OCI-LY1 (cell line): ENCODE data around the gene COX4I1.
"Not testable (repeated sequence)": the region's sequence is repeated elsewhere in the genome, so short reads cannot be mapped to it uniquely, and the experiment has no call there.

Experiments used
- H2AFZ ChIP-seq: fragments of 200-600 bp; sonication (generic), shearing (Covaris generic); 2 replicates; pipeline ENCODE4 v1.6.0; 2014; ENCODE audit warnings: antibody characterized with exemption, mild to moderate bottlenecking, low read length
- H3F3A ChIP-seq: fragments of 200-600 bp; sonication (generic), shearing (Covaris generic); 2 replicates; pipeline ENCODE4 v1.6.0; 2014; ENCODE audit warnings: mild to moderate bottlenecking, antibody characterized with exemption, low read length, moderate library complexity; ENCODE audit not compliant: insufficient read depth
- H3K27ac ChIP-seq: fragments of 200-600 bp; sonication (generic); 2 replicates; pipeline ENCODE4 v1.5.1; 2014; ENCODE audit warnings: low read length, mixed run types, mild to moderate bottlenecking, low read depth; ENCODE audit not compliant: poor library complexity, severe bottlenecking
- H3K27me3 ChIP-seq: fragments of 200-600 bp; sonication (generic); 2 replicates; pipeline ENCODE4 v1.6.0; 2014; ENCODE audit warnings: antibody characterized with exemption, mild to moderate bottlenecking, low read length, moderate library complexity; ENCODE audit not compliant: insufficient read depth
- H3K36me3 ChIP-seq: fragments of 200-600 bp; sonication (generic); 2 replicates; pipeline ENCODE4 v1.6.1; 2014; ENCODE audit warnings: mild to moderate bottlenecking, antibody characterized with exemption, low read length, moderate library complexity, mixed read lengths; ENCODE audit not compliant: insufficient read depth
- H3K4me1 ChIP-seq: fragments of 200-600 bp; sonication (generic); 2 replicates; pipeline ENCODE4 v1.5.1; 2014; ENCODE audit warnings: mild to moderate bottlenecking, low read length, moderate library complexity; ENCODE audit not compliant: insufficient read depth, severe bottlenecking
- H3K4me2 ChIP-seq: fragments of 200-600 bp; sonication (generic), shearing (Covaris generic); 2 replicates; pipeline ENCODE4 v1.6.1; 2014; ENCODE audit warnings: low read length
- H3K4me3 ChIP-seq: fragments of 200-600 bp; sonication (generic); 2 replicates; pipeline ENCODE4 v1.5.1; 2014; ENCODE audit warnings: low read length, low read depth, mild to moderate bottlenecking, mixed read lengths; ENCODE audit not compliant: poor library complexity, severe bottlenecking
- H3K79me2 ChIP-seq: fragments of 200-600 bp; shearing (Covaris generic); 2 replicates; pipeline ENCODE4 v1.6.1; 2016; ENCODE audit warnings: mixed run types, low read length, mixed read lengths; ENCODE audit not compliant: insufficient read depth
- H3K9ac ChIP-seq: fragments of 200-600 bp; sonication (generic), shearing (Covaris generic); 2 replicates; pipeline ENCODE4 v1.6.1; 2014; ENCODE audit warnings: mild to moderate bottlenecking, low read length, mixed read lengths
- H3K9me2 ChIP-seq: fragments of 200-600 bp; sonication (generic), shearing (Covaris generic); 2 replicates; pipeline ENCODE4 v1.6.1; 2014; ENCODE audit warnings: low read depth, mild to moderate bottlenecking, low read length, mixed read lengths
- H3K9me3 ChIP-seq: fragments of 200-600 bp; shearing (Covaris generic); 2 replicates; pipeline ENCODE4 v1.6.1; 2014; ENCODE audit warnings: low read length, mixed read lengths
- H4K20me1 ChIP-seq: fragments of 200-600 bp; sonication (generic), shearing (Covaris generic); 2 replicates; pipeline ENCODE4 v1.6.0; 2016; ENCODE audit warnings: mild to moderate bottlenecking, low read length; ENCODE audit not compliant: insufficient read depth
- EZH2 ChIP-seq: fragments of 200-600 bp; sonication (generic), shearing (Covaris generic); IDR thresholded peaks from 2 replicates; pipeline ENCODE4 v1.8.0; 2017; ENCODE audit warnings: borderline replicate concordance, mixed run types, mild to moderate bottlenecking, antibody characterized with exemption, low read length, moderate library complexity, mixed read lengths
- TF ChIP-seq, protein P1 (sequence below): fragments of 200-600 bp; sonication (generic), shearing (Covaris generic); IDR thresholded peaks from 2 replicates; pipeline ENCODE4 v1.5.1; 2017; ENCODE audit warnings: mild to moderate bottlenecking, antibody characterized with exemption, low read length, moderate library complexity, mixed read lengths

The COX4I1 gene

GRCh38 chr16:85805442-85806045 is 6.0 kb downstream of the COX4I1 start:
- H3K4me2 ChIP-seq: no peak overlapping the region
- H3F3A ChIP-seq: no peaks in the 10 kb centered on the region
- no peaks in the 10 kb centered on the region for H3K9me2 ChIP-seq
- H3K9me3 ChIP-seq: no peaks in the 10 kb centered on the region
- H4K20me1 ChIP-seq: no peaks in the 10 kb centered on the region
- no peak overlapping the region for H3K27ac ChIP-seq
- no peak overlapping the region for H3K9ac ChIP-seq
- H3K4me1 ChIP-seq: peaks cover 34% of the 10 kb centered on the region
- H3K36me3 ChIP-seq: peaks cover 64% of the 10 kb centered on the region
- no peaks in the 10 kb centered on the region for H3K27me3 ChIP-seq
- H3K4me3 ChIP-seq: no peak overlapping the region
- TF ChIP-seq, protein P1, sequence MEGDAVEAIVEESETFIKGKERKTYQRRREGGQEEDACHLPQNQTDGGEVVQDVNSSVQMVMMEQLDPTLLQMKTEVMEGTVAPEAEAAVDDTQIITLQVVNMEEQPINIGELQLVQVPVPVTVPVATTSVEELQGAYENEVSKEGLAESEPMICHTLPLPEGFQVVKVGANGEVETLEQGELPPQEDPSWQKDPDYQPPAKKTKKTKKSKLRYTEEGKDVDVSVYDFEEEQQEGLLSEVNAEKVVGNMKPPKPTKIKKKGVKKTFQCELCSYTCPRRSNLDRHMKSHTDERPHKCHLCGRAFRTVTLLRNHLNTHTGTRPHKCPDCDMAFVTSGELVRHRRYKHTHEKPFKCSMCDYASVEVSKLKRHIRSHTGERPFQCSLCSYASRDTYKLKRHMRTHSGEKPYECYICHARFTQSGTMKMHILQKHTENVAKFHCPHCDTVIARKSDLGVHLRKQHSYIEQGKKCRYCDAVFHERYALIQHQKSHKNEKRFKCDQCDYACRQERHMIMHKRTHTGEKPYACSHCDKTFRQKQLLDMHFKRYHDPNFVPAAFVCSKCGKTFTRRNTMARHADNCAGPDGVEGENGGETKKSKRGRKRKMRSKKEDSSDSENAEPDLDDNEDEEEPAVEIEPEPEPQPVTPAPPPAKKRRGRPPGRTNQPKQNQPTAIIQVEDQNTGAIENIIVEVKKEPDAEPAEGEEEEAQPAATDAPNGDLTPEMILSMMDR: no peak
- TF ChIP-seq EZH2: no peak
- no peak overlapping the region for H2AFZ ChIP-seq
- H3K79me2 ChIP-seq: peaks cover 4% of the 10 kb centered on the region

DNA sequence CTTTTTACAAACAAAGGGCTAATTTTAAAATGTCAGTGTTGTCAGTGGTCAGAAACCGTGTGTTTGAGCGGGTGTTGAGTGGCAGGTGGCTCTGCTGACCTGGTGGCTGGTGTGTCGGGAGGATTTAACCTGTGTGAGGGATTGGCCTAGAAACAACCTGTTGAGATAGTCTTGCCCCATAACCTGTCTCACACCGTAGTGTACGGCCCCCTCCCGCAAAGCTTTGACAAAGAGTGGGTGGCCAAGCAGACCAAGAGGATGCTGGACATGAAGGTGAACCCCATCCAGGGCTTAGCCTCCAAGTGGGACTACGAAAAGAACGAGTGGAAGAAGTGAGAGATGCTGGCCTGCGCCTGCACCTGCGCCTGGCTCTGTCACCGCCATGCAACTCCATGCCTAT is 7.0 kb downstream of the COX4I1 start:
- no peak overlapping the region for H3K4me3 ChIP-seq
- no peaks in the 10 kb centered on the region for H3F3A ChIP-seq
- no peak overlapping the region for H3K4me2 ChIP-seq
- no peak for TF ChIP-seq EZH2
- TF ChIP-seq, protein P1: no peak
- H3K27ac ChIP-seq: no peak overlapping the region
- H3K9me3 ChIP-seq: no peaks in the 10 kb centered on the region
- H3K4me1 ChIP-seq: peaks cover 24% of the 10 kb centered on the region
- H3K9ac ChIP-seq: no peak overlapping the region
- H3K36me3 ChIP-seq: peaks cover 56% of the 10 kb centered on the region
- no peaks in the 10 kb centered on the region for H3K27me3 ChIP-seq
- H3K9me2 ChIP-seq: no peaks in the 10 kb centered on the region
- H4K20me1 ChIP-seq: no peaks in the 10 kb centered on the region
- H2AFZ ChIP-seq: no peak overlapping the region
- H3K79me2 ChIP-seq: no peaks in the 10 kb centered on the region

DNA sequence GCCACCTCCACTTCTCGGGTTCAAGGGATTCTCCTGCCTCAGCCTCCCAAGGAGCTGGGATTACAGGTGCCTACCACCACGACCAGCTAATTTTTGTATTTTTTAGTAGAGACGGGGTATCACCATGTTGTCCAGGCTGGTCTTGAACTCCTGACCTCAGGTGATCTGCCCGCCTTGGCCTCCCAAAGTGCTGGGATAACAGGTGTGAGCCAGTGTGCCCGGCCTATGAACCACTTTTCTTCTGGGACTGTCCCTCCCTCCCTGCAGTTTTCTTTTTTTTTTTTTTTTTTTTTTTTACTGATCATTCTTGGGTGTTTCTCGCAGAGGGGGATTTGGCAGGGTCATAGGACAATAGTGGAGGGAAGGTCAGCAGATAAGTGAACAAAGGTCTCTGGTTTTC is 7.8 kb downstream of the COX4I1 start:
- Histone ChIP-seq H3K4me1 (peaks cover 17% of the 10 kb centered on the region), H3K36me3 (peaks cover 48% of the 10 kb centered on the region)
- H3K4me2 ChIP-seq, H4K20me1 ChIP-seq, H2AFZ ChIP-seq, H3K4me3 ChIP-seq, H3K9ac ChIP-seq, H3K27ac ChIP-seq, H3F3A ChIP-seq, H3K9me2 ChIP-seq, H3K9me3 ChIP-seq, H3K79me2 ChIP-seq, H3K27me3 ChIP-seq: not testable (repeated sequence)

DNA sequence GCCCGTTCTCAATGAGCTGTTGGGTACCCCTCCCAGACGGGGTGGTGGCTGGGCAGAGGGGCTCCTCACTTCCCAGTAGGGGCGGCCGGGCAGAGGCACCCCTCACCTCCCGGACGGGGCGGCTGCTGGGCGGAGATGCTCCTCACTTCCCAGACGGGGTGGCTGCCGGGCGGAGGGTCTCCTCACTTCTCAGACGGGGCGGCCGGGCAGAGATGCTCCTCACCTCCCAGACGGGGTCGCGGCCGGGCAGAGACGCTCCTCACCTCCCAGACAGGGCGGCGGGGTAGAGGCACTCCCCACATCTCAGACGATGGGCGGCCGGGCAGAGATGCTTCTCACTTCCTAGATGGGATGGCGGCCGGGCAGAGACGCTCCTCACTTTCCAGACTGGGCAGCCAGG is 8.6 kb downstream of the COX4I1 start:
- H3K36me3 ChIP-seq: peaks cover 40% of the 10 kb centered on the region
- not testable (repeated sequence) for H3K9me3 ChIP-seq, H2AFZ ChIP-seq, H3K27me3 ChIP-seq, H3K4me3 ChIP-seq, H3K4me2 ChIP-seq, H3K9ac ChIP-seq, H3K4me1 ChIP-seq, H3K9me2 ChIP-seq, H3K79me2 ChIP-seq, H3F3A ChIP-seq, H3K27ac ChIP-seq, H4K20me1 ChIP-seq
